ENCODE results near the gene ZBTB38.

Gene ZBTB38

DNA sequence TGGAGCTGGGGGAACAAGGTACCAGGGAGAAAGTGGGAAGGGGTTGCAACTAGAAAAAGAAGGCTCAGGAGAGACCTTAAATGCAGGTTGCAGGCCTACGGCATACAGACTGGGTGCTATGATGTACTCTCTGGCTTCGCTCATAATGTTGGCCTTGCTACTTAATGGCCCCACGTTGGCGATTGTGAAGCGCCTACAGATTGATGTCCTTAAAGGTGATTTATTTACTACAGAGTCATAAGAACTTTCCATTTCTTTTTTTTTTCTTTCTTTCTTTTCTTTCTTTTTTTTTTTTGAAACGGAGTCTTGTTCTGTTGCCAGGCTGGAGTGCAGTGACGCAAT lies 25.4 kb downstream of the ZBTB38 start:
- Histone ChIP-seq H3K4me3 (ENCODE audit: low read depth, low read length) (no peak overlapping the region), H3K36me3 (ENCODE audit: insufficient read depth, low read length) (peaks cover 54% of the 10 kb centered on the region), H3K27ac (ENCODE audit: low read depth, low read length) (no peak overlapping the region)

DNA sequence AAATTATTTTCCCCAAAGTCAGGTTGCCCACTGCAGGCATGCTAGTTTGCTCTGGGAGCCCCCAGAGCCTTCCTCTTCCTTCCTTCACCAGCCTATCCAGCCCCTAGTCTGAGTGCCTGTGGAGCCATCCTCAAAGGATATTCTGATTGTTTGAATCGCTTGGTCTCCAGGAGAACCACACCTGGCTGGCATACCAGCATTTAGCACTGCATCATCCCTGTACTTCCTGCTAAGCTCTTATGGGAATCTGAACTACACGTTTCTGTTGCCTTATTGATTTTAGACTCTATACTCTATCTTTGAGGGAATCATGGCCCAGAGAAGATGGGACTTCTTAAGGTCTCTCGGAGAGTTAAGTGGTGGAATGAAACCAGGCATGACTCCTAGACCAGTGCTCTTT lies 26.3 kb downstream of the ZBTB38 start:
- Histone ChIP-seq H2AFZ (ENCODE audit: low read length, unreplicated experiment) (no peak overlapping the region), H3K27me3 (ENCODE audit: insufficient read depth, low read length) (no peaks in the 10 kb centered on the region), H3K79me2 (ENCODE audit: control insufficient read depth, insufficient read depth, low read length, unreplicated experiment) (peaks cover 47% of the 10 kb centered on the region), H3K36me3 (ENCODE audit: insufficient read depth, low read length) (peaks cover 54% of the 10 kb centered on the region), H3K27ac (ENCODE audit: low read depth, low read length) (no peak overlapping the region), H3K4me1 (ENCODE audit: control insufficient read depth, insufficient read depth, low read length, unreplicated experiment) (peaks cover 35% of the 10 kb centered on the region), H3K4me3 (ENCODE audit: low read depth, low read length) (no peak overlapping the region)

More for the DNA sequence above, 25.4 kb downstream of the ZBTB38 start:
- no peak overlapping the region for H2AFZ ChIP-seq (ENCODE audit: low read length, unreplicated experiment)
- peaks cover 35% of the 10 kb centered on the region for H3K4me1 ChIP-seq (ENCODE audit: control insufficient read depth, insufficient read depth, low read length, unreplicated experiment)
- H3K79me2 ChIP-seq (ENCODE audit: control insufficient read depth, insufficient read depth, low read length, unreplicated experiment), result peaks cover 51% of the 10 kb centered on the region
- H3K27me3 ChIP-seq (ENCODE audit: insufficient read depth, low read length), result no peaks in the 10 kb centered on the region

DNA sequence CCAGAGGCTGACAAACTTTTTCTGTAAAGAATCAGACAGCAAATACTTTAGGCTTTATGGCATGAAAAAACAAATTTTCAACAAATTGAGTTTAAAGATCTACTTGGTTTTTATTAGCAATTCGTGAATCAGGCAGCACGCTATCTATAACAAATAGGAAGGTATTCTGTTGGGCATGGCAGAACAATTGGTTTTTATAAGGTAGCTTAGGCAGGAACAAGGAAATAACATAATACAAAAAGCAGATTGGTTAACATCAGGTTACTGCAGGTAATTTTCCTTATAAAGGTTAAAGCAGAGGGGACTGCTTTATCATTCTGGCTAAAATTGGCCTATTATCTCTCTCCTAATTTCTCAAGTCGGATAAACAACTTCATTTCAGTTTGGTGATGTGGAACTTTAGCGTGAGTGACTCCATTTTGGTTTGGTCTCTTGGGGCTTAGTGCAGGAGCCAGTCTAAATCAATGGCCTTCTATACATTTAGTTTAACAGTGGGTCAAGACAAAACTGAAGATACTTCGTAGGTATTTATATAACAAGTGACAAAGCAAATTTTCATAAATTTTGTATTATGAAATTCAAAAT lies 26.8 kb downstream of the ZBTB38 start:
- peaks cover 45% of the 10 kb centered on the region for H3K79me2 ChIP-seq (ENCODE audit: control insufficient read depth, insufficient read depth, low read length, unreplicated experiment)
- H3K4me3 ChIP-seq (ENCODE audit: low read depth, low read length), result no peak overlapping the region
- no peaks in the 10 kb centered on the region for H3K27me3 ChIP-seq (ENCODE audit: insufficient read depth, low read length)
- peaks cover 52% of the 10 kb centered on the region for H3K36me3 ChIP-seq (ENCODE audit: insufficient read depth, low read length)
- no peak overlapping the region for H3K27ac ChIP-seq (ENCODE audit: low read depth, low read length)
- H3K4me1 ChIP-seq (ENCODE audit: control insufficient read depth, insufficient read depth, low read length, unreplicated experiment), result peaks cover 35% of the 10 kb centered on the region
- no peak overlapping the region for H2AFZ ChIP-seq (ENCODE audit: low read length, unreplicated experiment)

DNA sequence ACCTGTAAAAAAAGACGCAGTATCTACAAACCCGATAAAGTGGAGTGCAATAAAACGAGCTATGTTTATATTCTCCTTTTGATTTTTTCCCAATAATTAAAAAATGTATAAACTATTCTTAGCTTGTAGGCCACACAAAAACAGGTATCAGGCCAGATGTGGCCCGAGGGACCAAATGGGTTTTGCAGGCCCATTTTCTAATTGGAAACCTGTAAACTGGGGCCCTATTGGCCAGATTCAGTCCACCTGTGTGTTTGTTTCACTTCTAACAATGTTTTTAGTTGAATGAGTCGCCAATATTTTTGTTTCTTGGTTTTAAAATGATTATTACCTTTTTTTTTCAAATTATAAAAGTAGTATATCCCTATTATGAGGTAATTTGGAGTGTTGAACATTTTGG lies 29.7 kb downstream of the ZBTB38 start:
- Histone ChIP-seq H3K4me3 (ENCODE audit: low read depth, low read length) (no peak overlapping the region), H3K79me2 (ENCODE audit: control insufficient read depth, insufficient read depth, low read length, unreplicated experiment) (peaks cover 37% of the 10 kb centered on the region), H3K36me3 (ENCODE audit: insufficient read depth, low read length) (peaks cover 45% of the 10 kb centered on the region)

DNA sequence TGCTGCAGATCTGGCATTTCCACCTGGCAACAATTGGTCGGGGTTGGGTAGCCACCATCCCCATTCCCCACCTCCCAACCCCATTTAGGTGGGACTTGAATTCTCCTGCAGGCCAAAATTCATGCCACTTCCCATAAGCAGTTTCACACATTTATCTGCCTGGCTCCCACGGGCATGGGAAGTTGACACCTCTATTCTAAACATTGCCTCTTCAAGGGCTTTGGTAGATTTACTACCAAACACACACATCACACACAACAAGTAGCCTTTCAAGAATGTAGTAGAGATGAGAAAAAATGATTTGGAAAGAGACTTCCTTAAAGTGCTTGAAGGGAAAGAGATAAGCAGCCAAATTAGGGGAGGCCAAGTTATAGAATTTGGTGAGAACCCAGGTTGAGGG lies 30.9 kb downstream of the ZBTB38 start:
- peak overlapping the region; percentile 96 for H3K27ac ChIP-seq (ENCODE audit: low read depth, low read length)
- peaks cover 44% of the 10 kb centered on the region for H3K4me1 ChIP-seq (ENCODE audit: control insufficient read depth, insufficient read depth, low read length, unreplicated experiment)
- H3K79me2 ChIP-seq (ENCODE audit: control insufficient read depth, insufficient read depth, low read length, unreplicated experiment), result peaks cover 42% of the 10 kb centered on the region
- H3K4me3 ChIP-seq (ENCODE audit: low read depth, low read length), result no peak overlapping the region
- no peak overlapping the region for H2AFZ ChIP-seq (ENCODE audit: low read length, unreplicated experiment)
- peaks cover 46% of the 10 kb centered on the region for H3K36me3 ChIP-seq (ENCODE audit: insufficient read depth, low read length)
- H3K27me3 ChIP-seq (ENCODE audit: insufficient read depth, low read length), result no peaks in the 10 kb centered on the region

More for the DNA sequence above, 29.7 kb downstream of the ZBTB38 start:
- H3K27ac ChIP-seq (ENCODE audit: low read depth, low read length), result peak overlapping the region; percentile 96
- no peaks in the 10 kb centered on the region for H3K27me3 ChIP-seq (ENCODE audit: insufficient read depth, low read length)
- no peak overlapping the region for H2AFZ ChIP-seq (ENCODE audit: low read length, unreplicated experiment)
- H3K4me1 ChIP-seq (ENCODE audit: control insufficient read depth, insufficient read depth, low read length, unreplicated experiment), result peaks cover 33% of the 10 kb centered on the region

DNA sequence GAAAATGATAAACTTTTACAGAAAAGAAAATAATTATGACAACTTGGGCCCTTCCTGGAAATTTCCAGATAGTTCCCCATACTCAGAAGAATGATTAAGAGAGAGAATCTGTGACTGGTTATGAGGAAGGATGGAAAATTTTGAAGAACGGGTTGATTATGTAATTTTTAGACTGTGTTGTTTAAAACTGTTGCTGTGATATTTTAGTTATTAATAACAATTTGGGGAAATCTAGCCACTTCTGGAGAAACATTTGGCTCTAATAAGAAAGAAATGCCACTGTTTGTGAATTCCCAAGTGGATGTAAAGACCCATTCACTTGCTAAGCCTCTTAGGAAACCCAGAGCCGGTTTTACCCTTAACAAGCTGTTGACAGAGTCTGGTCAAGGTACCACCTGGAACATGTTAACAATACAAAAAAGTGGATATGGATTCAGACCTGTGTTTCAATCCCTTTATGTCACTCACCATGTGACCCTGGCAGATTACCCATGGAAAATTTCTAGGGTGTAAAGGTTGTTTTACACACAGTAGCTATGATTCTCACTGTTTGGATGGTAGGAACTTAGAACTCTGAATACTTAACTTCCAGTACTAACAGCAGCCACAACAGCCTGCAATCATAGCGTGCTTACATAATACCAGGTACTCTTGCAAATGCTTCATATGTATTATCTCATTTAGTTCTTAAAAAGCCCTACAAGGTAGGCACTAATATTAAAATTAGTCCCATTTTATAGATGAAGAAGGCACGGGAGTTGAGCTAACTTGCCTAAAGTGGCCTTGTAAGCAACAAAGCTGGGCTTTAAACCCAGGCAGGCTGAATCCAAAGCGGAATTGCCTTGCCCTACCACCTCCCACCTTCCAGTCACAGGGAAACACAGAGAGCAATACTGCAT lies 32.0 kb downstream of the ZBTB38 start:
- Histone ChIP-seq H3K27ac (ENCODE audit: low read depth, low read length) (peak overlapping the region; percentile 96), H3K4me3 (ENCODE audit: low read depth, low read length) (no peak overlapping the region), H3K27me3 (ENCODE audit: insufficient read depth, low read length) (no peaks in the 10 kb centered on the region), H3K4me1 (ENCODE audit: control insufficient read depth, insufficient read depth, low read length, unreplicated experiment) (peaks cover 55% of the 10 kb centered on the region), H3K79me2 (ENCODE audit: control insufficient read depth, insufficient read depth, low read length, unreplicated experiment) (peaks cover 43% of the 10 kb centered on the region), H2AFZ (ENCODE audit: low read length, unreplicated experiment) (no peak overlapping the region), H3K36me3 (ENCODE audit: insufficient read depth, low read length) (peaks cover 44% of the 10 kb centered on the region)

DNA sequence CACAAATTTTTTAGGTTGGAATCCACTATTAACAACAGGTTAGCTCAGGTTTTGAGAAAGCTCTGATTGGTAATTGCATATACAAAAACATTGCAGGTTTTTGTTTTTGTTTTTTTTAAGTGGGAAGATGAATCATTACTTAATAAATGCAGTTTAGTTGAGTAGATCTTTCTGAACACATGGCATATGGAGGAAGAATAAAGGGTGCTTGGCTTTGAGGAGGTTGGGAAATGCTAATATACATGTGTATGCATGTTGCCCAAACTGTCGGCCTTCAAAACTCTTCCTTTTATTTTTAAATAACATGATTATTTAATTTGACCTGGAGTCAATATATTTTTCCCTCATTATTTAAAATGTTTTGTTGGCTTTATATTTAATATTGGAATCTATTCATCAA lies 32.8 kb downstream of the ZBTB38 start:
- no peak overlapping the region for H2AFZ ChIP-seq (ENCODE audit: low read length, unreplicated experiment)
- peaks cover 50% of the 10 kb centered on the region for H3K79me2 ChIP-seq (ENCODE audit: control insufficient read depth, insufficient read depth, low read length, unreplicated experiment)
- peaks cover 63% of the 10 kb centered on the region for H3K4me1 ChIP-seq (ENCODE audit: control insufficient read depth, insufficient read depth, low read length, unreplicated experiment)
- H3K4me3 ChIP-seq (ENCODE audit: low read depth, low read length), result no peak overlapping the region
- H3K27ac ChIP-seq (ENCODE audit: low read depth, low read length), result peak overlapping the region; percentile 96
- H3K36me3 ChIP-seq (ENCODE audit: insufficient read depth, low read length), result peaks cover 46% of the 10 kb centered on the region
- H3K27me3 ChIP-seq (ENCODE audit: insufficient read depth, low read length), result no peaks in the 10 kb centered on the region

DNA sequence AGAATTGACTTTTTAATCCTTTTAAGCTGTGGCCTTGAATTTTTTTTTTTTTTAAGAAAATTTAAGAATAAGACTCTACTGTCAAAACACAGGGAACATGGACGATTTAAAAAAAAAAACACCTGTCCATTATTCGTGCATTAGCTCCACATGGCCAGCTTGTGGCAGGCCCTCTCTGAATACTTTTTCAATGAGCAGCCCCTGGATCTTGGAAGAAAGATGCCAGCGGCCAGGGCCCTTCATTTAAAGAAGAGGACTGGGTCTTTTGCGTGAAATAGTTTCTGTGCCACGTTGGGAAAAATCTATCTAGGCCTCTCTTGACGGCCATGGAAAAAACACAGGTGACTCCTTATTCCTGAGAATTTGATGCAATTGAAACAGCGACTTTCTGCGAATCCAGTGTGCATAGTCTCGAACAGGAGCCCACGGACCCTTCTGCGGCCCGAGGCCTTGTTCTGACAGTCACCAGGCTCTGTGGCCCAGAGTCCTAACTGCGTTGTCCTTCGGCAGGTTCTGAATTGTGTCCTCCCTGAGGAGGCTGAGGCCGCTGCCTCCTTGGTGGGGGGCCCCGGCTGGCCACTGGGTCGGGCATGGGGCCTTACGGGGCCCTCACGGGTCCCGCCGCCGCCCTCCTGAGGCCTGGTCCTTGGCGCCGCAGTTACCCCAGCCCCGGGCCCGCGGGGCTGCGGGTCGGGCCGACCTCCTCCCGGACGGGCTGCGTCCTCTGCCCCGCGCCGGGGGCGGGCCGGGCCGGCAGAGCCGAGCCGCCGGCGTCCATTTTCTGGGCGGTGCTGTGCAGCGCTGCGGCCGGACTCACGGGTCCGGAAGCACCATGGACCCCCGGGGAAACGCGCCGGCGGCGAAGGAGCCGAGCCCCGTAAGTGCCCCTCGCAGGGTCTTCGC lies 33.5 kb downstream of the ZBTB38 start:
- H2AFZ ChIP-seq (ENCODE audit: low read length, unreplicated experiment), result no peak overlapping the region

DNA sequence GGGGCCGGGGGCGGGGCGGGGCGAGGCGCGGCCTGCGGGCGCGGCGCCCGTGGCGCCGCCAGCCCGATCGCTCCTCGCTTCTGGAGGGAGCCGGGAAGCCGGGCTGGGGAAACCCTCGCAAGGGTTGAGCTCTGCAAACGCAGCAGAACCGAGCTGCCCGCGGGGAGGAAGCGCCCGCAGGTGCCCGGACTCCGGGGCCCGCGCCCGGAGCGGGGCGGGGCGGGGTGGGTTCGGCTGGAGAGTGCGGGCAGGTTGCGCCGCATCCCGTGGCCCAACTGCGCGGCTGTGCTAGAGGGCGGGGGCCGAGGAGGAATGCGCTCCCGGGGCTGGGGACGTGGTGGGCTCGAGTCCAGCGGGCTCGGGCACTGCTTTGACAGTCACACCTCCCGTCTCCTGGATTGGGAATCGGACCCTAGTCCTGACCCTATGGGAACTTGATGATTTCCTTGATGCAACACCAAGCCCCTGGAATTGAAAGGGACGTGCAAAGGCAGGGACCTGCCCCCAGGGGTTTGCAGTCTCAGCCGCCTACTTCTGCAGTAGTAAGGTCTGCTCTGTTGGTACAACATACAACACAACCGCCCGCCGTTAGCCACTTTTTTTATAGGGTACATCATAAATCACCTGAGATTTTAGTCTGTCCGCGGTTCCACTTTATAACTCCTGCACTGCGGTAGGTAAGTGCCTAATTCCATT lies 34.3 kb downstream of the ZBTB38 start:
- H2AFZ ChIP-seq (ENCODE audit: low read length, unreplicated experiment), result no peak overlapping the region
- H3K4me3 ChIP-seq (ENCODE audit: low read depth, low read length), result peak overlapping the region; percentile 78
- H3K27me3 ChIP-seq (ENCODE audit: insufficient read depth, low read length), result no peaks in the 10 kb centered on the region
- peaks cover 41% of the 10 kb centered on the region for H3K36me3 ChIP-seq (ENCODE audit: insufficient read depth, low read length)
- peaks cover 56% of the 10 kb centered on the region for H3K79me2 ChIP-seq (ENCODE audit: control insufficient read depth, insufficient read depth, low read length, unreplicated experiment)
- H3K4me1 ChIP-seq (ENCODE audit: control insufficient read depth, insufficient read depth, low read length, unreplicated experiment), result peaks cover 77% of the 10 kb centered on the region
- peak overlapping the region; percentile 96 for H3K27ac ChIP-seq (ENCODE audit: low read depth, low read length)

More for the DNA sequence above, 33.5 kb downstream of the ZBTB38 start:
- Histone ChIP-seq H3K79me2 (ENCODE audit: control insufficient read depth, insufficient read depth, low read length, unreplicated experiment) (peaks cover 58% of the 10 kb centered on the region), H3K27ac (ENCODE audit: low read depth, low read length) (peak overlapping the region; percentile 96), H3K36me3 (ENCODE audit: insufficient read depth, low read length) (peaks cover 46% of the 10 kb centered on the region), H3K4me3 (ENCODE audit: low read depth, low read length) (peak overlapping the region; percentile 78), H3K27me3 (ENCODE audit: insufficient read depth, low read length) (no peaks in the 10 kb centered on the region), H3K4me1 (ENCODE audit: control insufficient read depth, insufficient read depth, low read length, unreplicated experiment) (peaks cover 70% of the 10 kb centered on the region)

DNA sequence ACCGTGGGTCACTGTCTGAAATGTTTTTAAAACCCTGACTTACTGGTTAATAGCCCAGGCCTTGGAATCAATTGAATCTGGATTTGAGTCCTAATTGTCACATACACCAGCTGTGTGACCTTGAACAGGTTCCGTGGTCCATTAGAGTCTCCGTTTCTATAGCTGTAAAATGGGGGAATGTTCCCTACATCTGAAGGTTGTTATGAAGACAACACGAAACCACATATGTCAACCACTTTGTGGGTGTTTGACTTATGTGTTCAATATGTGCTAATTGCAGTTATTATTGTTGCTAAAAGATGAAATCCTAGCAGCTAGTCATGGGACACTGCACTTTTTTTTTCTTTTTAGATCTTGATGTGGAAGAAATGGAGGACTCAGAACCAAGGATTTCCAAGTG lies 35.3 kb downstream of the ZBTB38 start:
- no peaks in the 10 kb centered on the region for H3K27me3 ChIP-seq (ENCODE audit: insufficient read depth, low read length)
- H3K4me3 ChIP-seq (ENCODE audit: low read depth, low read length), result peak overlapping the region; percentile 78
- H3K36me3 ChIP-seq (ENCODE audit: insufficient read depth, low read length), result peaks cover 41% of the 10 kb centered on the region
- H3K27ac ChIP-seq (ENCODE audit: low read depth, low read length), result peak overlapping the region; percentile 96
- H3K4me1 ChIP-seq (ENCODE audit: control insufficient read depth, insufficient read depth, low read length, unreplicated experiment), result peaks cover 86% of the 10 kb centered on the region
- H3K79me2 ChIP-seq (ENCODE audit: control insufficient read depth, insufficient read depth, low read length, unreplicated experiment), result peaks cover 64% of the 10 kb centered on the region
- H2AFZ ChIP-seq (ENCODE audit: low read length, unreplicated experiment), result no peak overlapping the region

All from ACC112 (cell line).